SK-N-SH (cell line): ENCODE data around the gene SHC3.

Experiments
- EZH2phosphoT487 ChIP-seq: fragments of 200-600 bp; sonication (generic); IDR thresholded peaks from 2 replicates; pipeline ENCODE4 v1.6.1; 2017; ENCODE audit warnings: low read depth, mixed run types, mild to moderate bottlenecking, antibody characterized with exemption, moderate library complexity, borderline replicate concordance
- GABPA ChIP-seq: IDR thresholded peaks from 2 replicates; pipeline ENCODE4 v1.4.0; 2012; ENCODE audit warnings: low read depth, mild to moderate bottlenecking
- NFIC ChIP-seq: IDR thresholded peaks from 2 replicates; pipeline ENCODE4 v1.4.0; 2012; ENCODE audit warnings: borderline replicate concordance
- NRF1 ChIP-seq: IDR thresholded peaks from 2 replicates; pipeline ENCODE4 v1.6.1; 2012; ENCODE audit warnings: low read depth, mild to moderate bottlenecking, low read length
- POLR2AphosphoS5 ChIP-seq: IDR thresholded peaks from 2 replicates; pipeline ENCODE4 v1.6.1; 2012; ENCODE audit warnings: low read depth, low read length
- RAD21 ChIP-seq: IDR thresholded peaks from 2 replicates; pipeline ENCODE4 v1.6.1; 2012; ENCODE audit warnings: mild to moderate bottlenecking, low read length
- RCOR1 ChIP-seq: fragments of 150-350 bp; IDR thresholded peaks from 2 replicates; pipeline ENCODE4 v1.6.1; 2017; ENCODE audit warnings: antibody characterized with exemption, low read length
- SIN3A ChIP-seq: IDR thresholded peaks from 2 replicates; pipeline ENCODE4 v1.6.1; 2012; ENCODE audit warnings: low read depth, mild to moderate bottlenecking, low read length, moderate library complexity, borderline replicate concordance
- TAF1 ChIP-seq: IDR thresholded peaks from 2 replicates; pipeline ENCODE4 v1.6.1; 2012; ENCODE audit warnings: low read depth, mild to moderate bottlenecking, low read length, moderate library complexity, borderline replicate concordance
- TCF12 ChIP-seq: IDR thresholded peaks from 2 replicates; pipeline ENCODE4 v1.4.0; 2012
- USF2 ChIP-seq: fragments of 150-350 bp; IDR thresholded peaks from 2 replicates; pipeline ENCODE4 v1.6.1; 2017; ENCODE audit warnings: antibody characterized with exemption, low read length, low read depth, borderline replicate concordance
- YY1 ChIP-seq: IDR thresholded peaks from 2 replicates; pipeline ENCODE4 v1.4.0; 2012; ENCODE audit warnings: low read depth, mild to moderate bottlenecking
- TF ChIP-seq, protein P1 (sequence below): fragments of 200-600 bp; sonication (generic); IDR thresholded peaks from 2 replicates; pipeline ENCODE4 v1.6.1; 2017; ENCODE audit warnings: antibody characterized with exemption, mild to moderate bottlenecking, moderate library complexity
- TF ChIP-seq, protein P2 (sequence below): IDR thresholded peaks from 2 replicates; pipeline ENCODE4 v1.4.0; 2012; ENCODE audit warnings: low read depth, borderline replicate concordance

DNA sequence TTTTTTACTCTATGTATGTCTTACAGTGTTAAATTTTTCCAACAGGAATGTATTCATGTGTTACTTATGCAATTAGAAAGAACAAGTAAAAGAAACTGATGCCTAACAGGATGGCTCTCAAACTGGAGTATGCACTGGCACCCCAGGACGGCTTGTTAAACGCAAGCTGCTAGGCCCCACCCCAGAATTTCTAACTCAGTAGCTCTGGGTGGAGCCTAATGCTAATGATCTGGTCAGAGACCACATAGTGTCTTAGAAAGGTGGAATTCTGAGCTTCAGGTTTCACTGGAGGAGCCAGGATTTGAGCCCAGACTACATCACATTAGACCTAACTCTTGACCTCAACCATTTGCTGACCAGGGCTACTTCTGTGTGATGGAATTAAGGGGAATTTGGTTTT is 34.4 kb downstream of the SHC3 start:
- TF ChIP-seq RCOR1 (no peak), GABPA (no peak), USF2 (no peak), YY1 (no peak), RAD21 (no peak), EZH2phosphoT487 (no peak), POLR2AphosphoS5 (no peak), SIN3A (no peak), TCF12 (no peak), NRF1 (no peak), NFIC (no peak), TAF1 (no peak)
- TF ChIP-seq, protein P1, sequence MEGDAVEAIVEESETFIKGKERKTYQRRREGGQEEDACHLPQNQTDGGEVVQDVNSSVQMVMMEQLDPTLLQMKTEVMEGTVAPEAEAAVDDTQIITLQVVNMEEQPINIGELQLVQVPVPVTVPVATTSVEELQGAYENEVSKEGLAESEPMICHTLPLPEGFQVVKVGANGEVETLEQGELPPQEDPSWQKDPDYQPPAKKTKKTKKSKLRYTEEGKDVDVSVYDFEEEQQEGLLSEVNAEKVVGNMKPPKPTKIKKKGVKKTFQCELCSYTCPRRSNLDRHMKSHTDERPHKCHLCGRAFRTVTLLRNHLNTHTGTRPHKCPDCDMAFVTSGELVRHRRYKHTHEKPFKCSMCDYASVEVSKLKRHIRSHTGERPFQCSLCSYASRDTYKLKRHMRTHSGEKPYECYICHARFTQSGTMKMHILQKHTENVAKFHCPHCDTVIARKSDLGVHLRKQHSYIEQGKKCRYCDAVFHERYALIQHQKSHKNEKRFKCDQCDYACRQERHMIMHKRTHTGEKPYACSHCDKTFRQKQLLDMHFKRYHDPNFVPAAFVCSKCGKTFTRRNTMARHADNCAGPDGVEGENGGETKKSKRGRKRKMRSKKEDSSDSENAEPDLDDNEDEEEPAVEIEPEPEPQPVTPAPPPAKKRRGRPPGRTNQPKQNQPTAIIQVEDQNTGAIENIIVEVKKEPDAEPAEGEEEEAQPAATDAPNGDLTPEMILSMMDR: no peak
- TF ChIP-seq, protein P2, sequence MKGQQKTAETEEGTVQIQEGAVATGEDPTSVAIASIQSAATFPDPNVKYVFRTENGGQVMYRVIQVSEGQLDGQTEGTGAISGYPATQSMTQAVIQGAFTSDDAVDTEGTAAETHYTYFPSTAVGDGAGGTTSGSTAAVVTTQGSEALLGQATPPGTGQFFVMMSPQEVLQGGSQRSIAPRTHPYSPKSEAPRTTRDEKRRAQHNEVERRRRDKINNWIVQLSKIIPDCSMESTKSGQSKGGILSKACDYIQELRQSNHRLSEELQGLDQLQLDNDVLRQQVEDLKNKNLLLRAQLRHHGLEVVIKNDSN: no peak
